Gastrocnemius medialis (tissue), 4 donors: ENCODE data around the gene BANP.

Source experiments
- POLR2A ChIP-seq, 2 donors: fragments of 450-650 bp; IDR thresholded peaks; one replicate each; pipeline ENCODE4 v1.6.1; 2017; ENCODE audit warnings: antibody characterized with exemption in 2 of 2, mild to moderate bottlenecking in 2 of 2, moderate library complexity in 2 of 2
- TF ChIP-seq, protein P1 (sequence below), 5 experiments: fragments of 450-650 bp in 3 of 5; fragments of 200-600 bp in 2 of 5; sonication (generic) in 2 of 5; IDR thresholded peaks in 4 of 5; conservative IDR thresholded peaks in 1 of 5; 1 replicate in 4 of 5; 2 replicates in 1 of 5; pipeline ENCODE4 v1.5.1; 2016 to 2019; ENCODE audit warnings: antibody characterized with exemption in 5 of 5, mild to moderate bottlenecking in 3 of 5, moderate library complexity in 3 of 5

DNA sequence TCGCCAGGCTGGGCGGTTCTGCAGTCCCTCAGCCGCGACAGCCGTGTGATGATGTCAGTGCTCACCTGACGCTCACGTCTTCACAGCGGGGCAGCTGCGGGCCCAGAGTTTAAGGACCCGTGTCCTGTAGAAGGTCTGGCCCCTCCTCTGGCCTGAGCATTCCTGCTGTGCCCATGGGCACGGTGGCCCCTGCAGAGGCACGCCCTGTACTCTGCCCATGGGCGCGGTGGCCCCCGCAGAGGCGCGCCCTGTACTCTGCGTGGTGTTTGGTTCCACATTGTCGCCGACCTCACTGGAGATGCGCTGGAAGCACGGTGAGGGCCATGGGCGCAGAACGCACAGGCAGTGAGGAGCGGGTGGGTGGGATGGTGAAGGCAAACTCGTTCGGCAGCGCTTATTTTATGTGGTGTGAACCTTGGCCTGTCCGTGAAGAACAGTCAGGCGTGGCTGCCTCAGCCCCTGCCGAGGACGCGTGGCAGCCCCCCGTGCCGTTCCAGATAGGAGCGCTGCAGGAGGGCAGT lies 122.0 kb downstream of the BANP start:
- TF ChIP-seq POLR2A (IDR thresholded peaks at IDR 0.05): no peak
- TF ChIP-seq, protein P1, sequence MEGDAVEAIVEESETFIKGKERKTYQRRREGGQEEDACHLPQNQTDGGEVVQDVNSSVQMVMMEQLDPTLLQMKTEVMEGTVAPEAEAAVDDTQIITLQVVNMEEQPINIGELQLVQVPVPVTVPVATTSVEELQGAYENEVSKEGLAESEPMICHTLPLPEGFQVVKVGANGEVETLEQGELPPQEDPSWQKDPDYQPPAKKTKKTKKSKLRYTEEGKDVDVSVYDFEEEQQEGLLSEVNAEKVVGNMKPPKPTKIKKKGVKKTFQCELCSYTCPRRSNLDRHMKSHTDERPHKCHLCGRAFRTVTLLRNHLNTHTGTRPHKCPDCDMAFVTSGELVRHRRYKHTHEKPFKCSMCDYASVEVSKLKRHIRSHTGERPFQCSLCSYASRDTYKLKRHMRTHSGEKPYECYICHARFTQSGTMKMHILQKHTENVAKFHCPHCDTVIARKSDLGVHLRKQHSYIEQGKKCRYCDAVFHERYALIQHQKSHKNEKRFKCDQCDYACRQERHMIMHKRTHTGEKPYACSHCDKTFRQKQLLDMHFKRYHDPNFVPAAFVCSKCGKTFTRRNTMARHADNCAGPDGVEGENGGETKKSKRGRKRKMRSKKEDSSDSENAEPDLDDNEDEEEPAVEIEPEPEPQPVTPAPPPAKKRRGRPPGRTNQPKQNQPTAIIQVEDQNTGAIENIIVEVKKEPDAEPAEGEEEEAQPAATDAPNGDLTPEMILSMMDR (IDR thresholded peaks at IDR 0.05 in 4 of 5, conservative IDR thresholded peaks at IDR 0.05 in 1 of 5): no peak
